Right renal cortex interstitium (tissue), 3 donors: ENCODE data around the gene NAA15. TPM values are rescaled to one million over a fixed set of nuclear protein-coding genes. Genes with fewer than 3 reads are reported as not detected.
"Not testable (repeated sequence)": the region's sequence is repeated elsewhere in the genome, so short reads cannot be mapped to it uniquely, and the experiment has no call there.

Experiments used
- DNase-seq, 3 donors: peaks; one replicate each; pipeline ENCODE4 v3.0.0-alpha.2; 2013; ENCODE audit warnings: low read depth in 3 of 3, low spot score in 2 of 3
- polyA plus RNA-seq, 3 donors: library from polyadenylated mRNA; unstranded; fragments of 120-200 nt; gene quantifications; one replicate each; pipeline ENCODE4 v1.2.1, GENCODE V29; 2013; ENCODE audit not compliant: insufficient read length in 3 of 3

Gene NAA15
- polyA plus RNA-seq, 3 donors: 34.7 to 38.4 (median 38.1) TPM

DNA sequence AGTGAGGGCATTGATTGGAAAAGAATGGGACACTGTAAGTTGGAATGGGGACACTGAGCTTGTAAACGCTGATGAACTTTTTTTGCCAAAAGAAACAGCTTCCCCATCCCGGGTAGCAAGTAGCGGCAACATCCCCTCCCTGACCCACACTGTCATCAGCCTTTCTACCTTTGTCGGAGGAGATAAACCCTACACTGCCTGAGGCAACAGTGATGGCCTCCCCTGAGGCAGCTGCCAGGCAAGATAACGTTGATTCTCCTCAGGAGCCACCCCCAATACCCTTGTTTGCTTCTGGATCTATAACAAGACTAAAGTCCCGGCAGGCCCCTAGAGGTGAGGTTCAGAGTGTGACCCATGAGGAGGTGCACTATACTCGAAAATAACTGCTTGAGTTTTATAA is 142.4 kb downstream of the NAA15 start:
- no peak for DNase-seq

DNA sequence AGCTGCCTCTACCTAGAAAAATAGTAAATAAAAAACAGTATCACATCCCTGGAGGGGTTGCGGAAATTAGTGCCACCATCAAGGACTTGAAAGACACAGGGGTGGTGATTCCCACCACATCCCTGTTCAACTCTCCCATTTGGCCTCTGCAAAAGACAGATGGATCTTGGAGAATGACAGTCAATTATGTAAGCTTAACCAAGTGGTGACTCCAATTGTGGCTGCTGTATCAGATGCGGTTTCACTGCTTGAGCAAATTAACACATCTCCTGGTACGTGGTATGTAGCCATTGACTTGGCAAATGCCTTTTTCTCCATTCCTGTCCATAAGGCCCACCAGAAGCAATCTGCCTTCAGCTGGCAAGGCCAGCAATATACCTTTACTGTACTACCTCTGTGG is 143.6 kb downstream of the NAA15 start:
- not testable (repeated sequence) for DNase-seq

DNA sequence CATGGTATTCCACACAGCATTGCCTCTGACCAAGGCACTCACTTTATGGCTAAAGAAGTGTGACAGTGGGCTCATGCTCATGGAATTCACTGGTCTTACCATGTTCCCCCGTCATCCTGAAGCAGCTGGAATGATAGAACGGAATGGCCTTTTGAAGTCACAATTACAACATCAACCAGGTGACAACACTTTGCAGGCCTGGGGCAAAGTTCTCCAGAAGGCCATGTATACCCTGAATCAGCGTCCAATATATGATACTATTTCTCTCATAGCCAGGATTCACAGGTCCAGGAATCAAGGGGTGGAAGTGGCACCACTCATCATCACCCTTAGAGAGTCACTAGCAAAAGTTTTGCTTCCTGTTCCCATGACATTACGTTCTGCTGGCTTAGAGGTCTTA is 145.8 kb downstream of the NAA15 start:
- not testable (repeated sequence) for DNase-seq

DNA sequence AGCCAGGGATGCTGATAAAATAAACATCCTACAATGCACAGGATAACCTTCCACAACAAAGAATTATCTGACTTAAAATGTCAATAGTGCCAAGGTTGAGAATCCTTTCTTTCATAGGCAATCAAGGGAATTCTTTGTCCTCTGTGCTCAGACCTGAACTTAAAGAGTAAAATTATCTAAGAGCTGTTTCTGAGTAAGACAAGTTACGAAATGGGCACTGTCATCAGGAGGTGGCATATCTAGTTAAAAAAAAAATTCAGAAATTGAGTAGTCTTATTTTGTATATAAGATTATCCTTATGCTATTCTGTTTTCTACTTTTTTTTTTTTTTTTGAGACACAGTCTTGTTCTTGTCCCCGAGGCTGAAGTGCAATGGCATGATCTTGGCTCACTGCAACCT is 149.3 kb downstream of the NAA15 start:
- DNase-seq: no peak

DNA sequence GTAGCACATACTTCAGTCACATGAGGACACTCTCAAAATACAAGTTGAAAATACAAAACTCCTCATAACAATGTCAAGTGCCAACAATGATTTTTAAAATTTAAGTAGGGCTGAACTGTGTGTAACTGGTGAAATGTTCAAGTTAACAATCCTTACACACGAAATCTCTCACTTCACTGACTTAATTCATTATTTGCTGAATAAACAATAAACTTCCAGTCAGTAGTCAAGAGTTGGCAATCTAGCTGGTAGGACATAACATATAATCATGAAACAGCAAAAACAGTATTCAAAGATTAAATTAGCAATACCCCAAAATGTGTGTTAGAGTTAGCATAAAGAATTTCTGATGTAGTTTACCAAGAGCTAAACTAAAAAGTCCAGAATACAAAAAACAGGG is 150.7 kb downstream of the NAA15 start:
- DNase-seq: no peak

DNA sequence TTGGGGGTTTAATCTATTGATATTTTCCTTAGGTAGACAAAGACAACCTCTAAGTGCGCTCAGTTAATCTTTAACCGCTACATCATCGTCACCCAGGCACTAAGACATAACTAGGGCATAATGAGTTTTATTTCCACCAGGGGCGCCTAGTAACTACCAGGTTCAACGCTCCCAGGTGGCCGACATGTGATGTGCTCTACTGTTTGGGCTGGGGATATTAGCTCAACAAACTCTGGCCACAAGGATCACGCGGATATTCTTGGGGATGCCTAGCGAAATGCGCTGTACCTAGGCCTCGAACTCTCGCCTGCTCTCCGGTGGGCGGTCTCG is 151.7 kb downstream of the NAA15 start:
- peak; percentile 44 to 53 (median 52) for DNase-seq

DNA sequence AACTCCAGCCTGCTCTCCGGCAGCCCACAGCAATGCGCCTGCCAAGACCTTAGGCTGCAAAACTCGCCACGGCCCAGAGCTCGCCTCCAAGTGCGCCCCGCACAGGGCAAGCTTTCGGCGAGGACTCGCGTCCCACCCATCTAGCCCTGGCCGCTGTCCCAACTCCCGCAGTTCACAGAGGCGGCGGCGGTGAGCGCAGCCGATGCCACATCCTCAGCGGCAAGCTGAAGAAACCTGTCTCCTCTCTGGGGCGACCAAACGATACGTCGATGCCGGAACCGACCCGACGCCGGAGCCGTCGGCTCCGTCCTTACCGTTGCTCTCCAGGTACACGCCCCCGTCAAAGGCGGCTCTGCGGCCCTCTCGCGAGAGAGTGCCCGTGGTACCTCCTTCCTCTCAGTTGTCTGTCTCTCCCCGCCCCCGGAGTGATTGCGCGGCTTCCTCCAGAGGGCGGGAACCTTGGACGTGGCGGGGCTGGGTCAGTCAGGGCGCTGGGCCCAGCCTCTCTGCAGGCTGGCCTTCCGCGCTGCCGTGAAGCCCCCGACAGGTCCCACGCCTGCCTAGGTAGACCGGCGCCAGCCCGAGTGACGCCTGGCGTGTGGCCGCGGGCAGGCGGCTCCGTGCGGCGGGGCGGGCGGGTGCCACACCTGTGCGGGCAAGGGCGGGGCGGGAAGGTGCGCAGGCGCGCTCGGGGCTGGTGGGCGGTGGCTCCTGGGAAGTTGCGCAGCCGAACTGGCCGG is 152.2 kb downstream of the NAA15 start:
- peak; percentile 87 to 92 (median 90) for DNase-seq

DNA sequence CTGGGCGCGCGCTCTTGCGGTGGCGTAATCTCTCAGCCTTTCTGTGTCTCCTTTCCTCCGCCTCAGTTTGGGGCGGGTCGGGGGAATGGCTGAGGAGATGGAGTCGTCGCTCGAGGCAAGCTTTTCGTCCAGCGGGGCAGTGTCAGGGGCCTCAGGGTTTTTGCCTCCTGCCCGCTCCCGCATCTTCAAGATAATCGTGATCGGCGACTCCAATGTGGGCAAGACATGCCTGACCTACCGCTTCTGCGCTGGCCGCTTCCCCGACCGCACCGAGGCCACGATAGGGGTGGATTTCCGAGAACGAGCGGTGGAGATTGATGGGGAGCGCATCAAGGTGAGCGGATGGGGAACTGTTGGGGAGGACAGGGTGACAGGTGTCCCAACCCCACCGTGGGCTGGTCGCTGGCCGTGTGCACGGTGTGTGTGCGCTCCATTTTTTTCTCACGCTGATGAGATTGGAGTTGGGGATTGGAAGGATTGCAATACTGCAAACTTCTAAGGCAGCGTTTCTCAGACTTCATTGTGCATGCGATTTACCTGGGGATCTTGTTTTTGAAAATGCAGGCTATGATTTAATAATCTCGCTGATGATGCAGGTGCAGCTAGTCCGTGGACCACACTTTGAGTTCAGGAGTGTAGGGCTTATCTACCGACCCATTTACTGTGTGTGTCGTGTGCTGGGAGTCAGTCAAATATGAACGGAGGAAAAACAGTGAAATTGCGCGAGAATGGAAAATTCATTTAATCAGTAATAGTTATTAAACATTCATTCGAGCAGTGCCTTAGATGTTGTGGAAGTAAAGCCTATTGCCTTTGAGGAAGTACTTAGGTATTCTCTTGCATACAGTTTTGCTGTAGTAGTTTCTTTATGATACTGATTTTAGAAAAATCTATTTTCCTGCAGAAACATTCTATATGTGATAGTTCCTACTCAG is 153.1 kb downstream of the NAA15 start, which contains the start of gene RAB33B:
Gene RAB33B (plus strand): TSS at position 11 of the 935 bp plus-strand sequence. CDS start 75 bp downstream, at position 86.
- peak in 2 of 3 donors; percentile 20 to 41 for DNase-seq

DNA sequence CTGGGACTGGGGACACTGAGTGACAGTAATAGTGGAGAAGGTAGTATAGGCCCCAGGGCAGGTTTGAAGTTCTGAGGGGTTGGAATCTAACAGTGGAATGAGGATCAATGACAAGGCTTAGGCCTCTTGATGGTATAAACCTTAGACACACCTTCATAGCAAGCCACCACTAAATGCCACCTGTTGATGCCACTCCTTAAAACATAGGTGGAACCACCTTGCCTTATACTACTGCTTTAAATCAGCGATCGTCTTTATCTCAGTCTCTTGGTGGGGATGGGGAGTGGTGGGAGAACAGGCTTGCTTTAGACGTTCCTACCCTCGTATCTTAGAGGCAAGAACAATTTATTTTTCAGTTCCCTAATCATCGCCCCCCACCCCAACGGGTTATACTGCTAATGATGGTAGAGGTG is 153.8 kb downstream of the NAA15 start:
- no peak for DNase-seq

DNA sequence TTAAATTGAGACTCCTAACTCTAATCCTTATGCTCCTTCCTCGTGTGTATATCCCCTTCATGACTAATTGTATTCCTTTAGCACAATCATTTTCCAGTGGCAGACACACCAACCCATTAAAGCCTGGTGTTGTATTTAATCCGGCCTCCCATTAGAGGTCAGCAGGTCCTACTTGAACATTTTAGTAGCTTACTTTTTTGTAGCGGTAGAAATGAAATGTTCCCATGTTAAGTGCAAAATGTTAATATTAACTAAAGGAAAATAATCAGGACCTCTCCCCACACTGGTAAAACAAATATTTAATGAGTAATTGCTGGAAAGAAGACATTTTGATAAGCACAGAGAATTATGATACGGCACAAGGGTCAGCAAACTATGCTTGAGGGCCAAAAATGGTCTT is 156.0 kb downstream of the NAA15 start:
- DNase-seq: no peak

DNA sequence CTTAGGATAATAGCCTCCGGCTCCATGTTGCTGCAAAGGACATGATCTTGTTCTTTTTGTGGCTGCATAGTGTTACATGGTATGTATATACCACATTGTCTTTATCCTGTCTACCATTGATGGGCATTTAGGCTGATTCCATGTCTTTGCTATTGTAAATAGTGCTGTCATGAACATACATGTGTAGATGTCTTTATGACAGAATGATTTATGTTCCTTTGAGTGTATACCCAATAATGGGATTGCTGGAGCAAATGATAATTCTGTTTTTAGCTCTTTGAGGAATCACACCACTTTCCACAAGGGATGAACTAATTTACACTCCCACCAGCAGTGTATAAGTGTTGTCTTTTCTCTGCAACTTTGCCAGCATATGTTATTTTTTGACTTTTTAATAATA is 157.2 kb downstream of the NAA15 start:
- no peak for DNase-seq

DNA sequence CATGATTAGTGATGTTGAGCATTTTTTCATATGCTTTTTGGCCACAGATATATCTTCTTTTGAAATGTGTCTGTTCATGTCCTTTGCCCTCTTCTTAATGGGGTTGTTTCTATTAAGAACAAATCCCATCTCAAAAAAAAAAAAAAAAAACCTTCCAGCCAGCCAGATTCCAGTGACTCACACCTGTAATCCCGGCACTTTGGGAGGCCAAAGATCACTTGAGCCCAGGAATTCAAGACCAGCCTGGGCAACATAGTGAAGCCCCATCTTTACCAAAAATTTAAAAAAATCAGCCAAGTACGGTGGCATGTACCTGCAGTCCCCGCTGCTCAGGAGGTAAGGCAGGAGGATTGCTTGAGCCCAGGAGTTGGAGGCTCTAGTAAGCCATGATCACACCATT is 157.7 kb downstream of the NAA15 start:
- DNase-seq: no peak

DNA sequence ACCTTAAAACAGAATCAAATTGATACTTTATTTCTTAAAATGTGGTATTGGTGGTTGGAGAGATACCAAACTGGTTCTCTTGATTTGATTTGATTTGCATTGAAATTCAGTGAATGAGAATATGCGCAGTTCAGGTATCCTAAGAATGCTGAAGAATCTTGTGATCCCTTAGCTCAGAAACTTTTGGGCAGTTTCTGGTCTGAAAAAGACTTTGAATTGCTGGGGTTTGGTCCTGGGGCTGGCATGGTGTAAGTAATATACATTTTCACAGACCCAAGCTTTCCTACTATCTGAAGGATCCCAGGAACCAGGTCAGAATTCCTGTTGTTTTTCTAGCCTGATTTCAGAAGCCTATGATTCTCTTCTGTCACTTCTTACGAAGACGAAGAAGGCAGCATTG is 159.3 kb downstream of the NAA15 start:
- DNase-seq: no peak

DNA sequence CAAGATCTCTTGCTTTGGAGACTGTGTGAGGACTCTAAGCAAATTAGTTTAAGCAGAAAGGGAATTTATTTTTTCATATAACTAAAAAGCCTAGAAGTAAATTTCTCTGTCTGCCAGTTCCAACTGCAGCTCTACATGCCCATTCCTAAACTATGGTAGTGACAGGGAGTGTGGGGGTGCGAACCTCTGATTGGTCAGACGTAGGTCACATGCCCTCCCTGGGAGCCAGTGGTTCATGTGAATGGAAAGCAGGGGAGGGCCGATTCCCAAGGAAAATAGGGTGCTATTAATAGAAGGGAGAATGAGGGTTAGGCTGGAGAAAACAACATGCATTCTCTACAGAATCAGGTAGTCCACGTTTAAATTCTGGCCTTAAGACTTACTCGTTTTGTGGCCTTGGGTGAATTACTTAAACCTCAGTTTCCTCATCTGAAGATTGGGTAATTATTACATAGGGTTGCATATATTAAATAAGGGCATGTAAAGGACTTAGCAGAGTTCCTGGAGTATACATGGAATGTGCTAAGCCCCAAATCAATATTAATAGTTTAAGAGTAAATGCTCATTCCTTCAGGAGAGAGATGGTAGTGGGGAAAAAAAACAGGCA is 159.8 kb downstream of the NAA15 start:
- no peak for DNase-seq

DNA sequence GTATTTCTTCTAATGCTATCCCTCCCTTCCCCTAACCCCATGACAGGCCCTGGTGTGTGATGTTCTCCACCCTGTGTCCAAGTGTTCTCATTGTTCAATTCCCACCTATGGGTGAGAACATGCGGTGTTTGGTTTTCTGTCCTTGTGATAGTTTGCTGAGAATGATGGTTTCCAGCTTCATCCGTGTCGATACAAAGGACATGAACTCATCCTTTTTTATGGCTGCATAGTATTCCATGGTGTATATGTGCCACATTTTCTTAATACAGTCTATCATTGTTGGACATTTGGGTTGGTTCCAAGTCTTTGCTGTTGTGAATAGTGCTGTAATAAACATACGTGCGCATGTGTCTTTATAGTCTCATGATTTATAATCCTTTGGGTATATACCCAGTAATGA is 163.2 kb downstream of the NAA15 start:
- not testable (repeated sequence) for DNase-seq

DNA sequence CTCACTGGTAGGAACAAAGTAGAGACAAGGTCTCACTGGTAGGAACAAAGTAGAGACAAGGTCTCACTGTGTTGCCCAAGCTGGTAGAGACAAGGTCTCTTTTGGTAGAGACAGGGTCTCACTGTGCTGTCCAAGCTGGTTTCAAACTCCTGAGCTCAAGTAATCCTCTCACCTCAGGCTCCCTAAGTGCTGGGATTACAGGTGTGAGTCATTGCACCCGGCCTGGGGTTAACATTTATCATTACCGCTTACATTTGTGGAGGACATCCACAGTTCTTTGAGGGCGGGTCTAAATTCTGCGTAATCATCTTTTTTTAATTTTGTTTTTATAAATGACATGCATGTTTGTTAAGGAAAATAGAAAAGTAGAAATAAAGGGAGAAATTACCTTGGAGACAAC is 164.6 kb downstream of the NAA15 start:
- no peak for DNase-seq

DNA sequence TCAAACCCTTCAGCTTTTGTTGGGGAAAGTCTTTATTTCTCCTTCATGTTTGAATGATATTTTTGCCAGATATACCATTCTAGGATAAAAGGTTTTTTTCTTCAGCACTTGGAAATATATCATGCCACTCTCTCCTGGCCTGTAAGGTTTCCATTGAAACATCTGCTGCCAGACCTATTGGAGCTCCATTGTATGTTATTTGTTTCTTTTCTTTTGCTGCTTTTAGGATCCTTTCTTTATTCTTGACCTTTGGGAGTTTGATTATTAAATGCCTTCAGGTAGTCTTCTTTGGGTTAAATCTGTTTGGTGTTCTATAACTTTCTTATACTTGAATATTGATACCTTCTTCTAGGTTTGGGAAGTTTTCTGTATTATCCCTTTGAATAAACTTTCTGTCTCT is 167.5 kb downstream of the NAA15 start:
- DNase-seq: not testable (repeated sequence)

DNA sequence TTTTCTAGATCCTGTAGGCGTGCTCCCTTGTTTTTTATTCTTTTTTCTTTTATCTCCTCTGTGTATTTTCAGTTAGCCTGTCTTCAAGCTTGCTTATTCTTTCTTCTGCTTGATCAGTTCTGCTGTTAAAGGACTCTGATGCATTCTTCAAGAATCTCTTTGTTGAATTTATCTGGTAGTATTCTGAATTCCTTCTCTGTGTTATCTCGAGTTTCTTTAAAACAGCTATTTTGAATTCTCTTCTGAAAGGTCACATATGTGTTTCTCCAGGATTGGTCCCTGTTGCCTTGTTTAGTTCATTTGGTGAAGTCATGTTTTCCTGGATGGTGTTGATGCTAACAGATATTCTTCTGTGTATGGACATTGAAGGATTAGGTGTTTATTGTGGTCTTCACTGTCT is 167.9 kb downstream of the NAA15 start:
- DNase-seq: no peak
